K562 (cell line): ENCODE results near the gene FBXO36.

Experiments used
- BDP1 ChIP-seq: IDR thresholded peaks from 3 replicates; pipeline ENCODE4 v1.6.1; 2011; ENCODE audit not compliant: insufficient read length, insufficient read depth
- EZH2 ChIP-seq: IDR thresholded peaks from 2 replicates; pipeline ENCODE4 v1.6.1; 2012; ENCODE audit warnings: low read depth, mild to moderate bottlenecking, inconsistent platforms, low read length, borderline replicate concordance
- HMGXB4 ChIP-seq: sonication (generic); formaldehyde crosslinking; IDR thresholded peaks from 2 replicates; pipeline ENCODE4 v1.8.1; 2023; ENCODE audit warnings: mild to moderate bottlenecking, missing genetic modification reagents
- MAFF ChIP-seq: IDR thresholded peaks from 2 replicates; pipeline ENCODE4 v1.6.1; 2012; ENCODE audit warnings: low read length, improper control_type of control experiment
- MEF2D ChIP-seq: conservative IDR thresholded peaks from 2 replicates; pipeline ENCODE4 v1.6.1; 2016; ENCODE audit warnings: low read depth, missing genetic modification characterization, missing compliant biosample characterization
- SMC3 ChIP-seq: conservative IDR thresholded peaks from 2 replicates; pipeline ENCODE4 v1.6.1; 2011; ENCODE audit warnings: low read depth, low read length, improper control_type of control experiment; ENCODE audit not compliant: insufficient read depth
- ZNF146 ChIP-seq: IDR thresholded peaks from one replicate; pipeline ENCODE4 v1.6.1; 2018; ENCODE audit warnings: missing compliant biosample characterization; ENCODE audit not compliant: unreplicated experiment
- ZNF551 ChIP-seq: fragments of 250-450 bp; sonication (Bioruptor Pico); IDR thresholded peaks from 2 replicates; pipeline ENCODE4 v1.5.0; 2021; ENCODE audit warnings: mild to moderate bottlenecking, moderate library complexity

- TF ChIP-seq HMGXB4 (CRISPR knock-in tag), result no peak
- no peak for TF ChIP-seq SMC3
- no peak for TF ChIP-seq MAFF
- TF ChIP-seq ZNF551 (CRISPR knock-in tag), result no peak
- no peak for TF ChIP-seq EZH2
- no peak for TF ChIP-seq ZNF146 (CRISPR knock-in tag)
- no peak for TF ChIP-seq BDP1
- no peak for TF ChIP-seq MEF2D
These were observed 25.2 kb downstream of the FBXO36 start for GRCh38 chr2:229947544-229947943.
